HG02840 (cell line): ENCODE measurements around the gene FIGLA.
"Not testable (repeated sequence)": the region's sequence is repeated elsewhere in the genome, so short reads cannot be mapped to it uniquely, and the experiment has no call there.

Experiments used
- ATAC-seq: cut with Tn5 transposase; IDR thresholded peaks from one replicate; pipeline ENCODE4 v1.9.1; 2021; ENCODE audit warnings: mild to moderate bottlenecking, moderate library complexity, moderate number of reproducible peaks; ENCODE audit not compliant: unreplicated experiment, low FRiP score

FIGLA gene

GRCh38 chr2:70808983-70809958, 18.8 kb upstream of the FIGLA start:
- ATAC-seq, result no peak

- ATAC-seq, result no peak
Measured at GRCh38 chr2:70807828-70808118, 17.3 kb upstream of the FIGLA start.

GRCh38 chr2:70807102-70807827, 16.8 kb upstream of the FIGLA start:
- ATAC-seq, result no peak

GRCh38 chr2:70806620-70807019, 16.2 kb upstream of the FIGLA start:
- no peak for ATAC-seq

- ATAC-seq, result no peak
Measured at GRCh38 chr2:70806013-70806412, 15.6 kb upstream of the FIGLA start.

GRCh38 chr2:70801607-70802263, 11.3 kb upstream of the FIGLA start:
- ATAC-seq, result no peak

- no peak for ATAC-seq
Measured at GRCh38 chr2:70799706-70800105, 9.3 kb upstream of the FIGLA start.

- not testable (repeated sequence) for ATAC-seq
Measured at GRCh38 chr2:70797996-70798395, 7.6 kb upstream of the FIGLA start.

- ATAC-seq, result no peak
Measured at GRCh38 chr2:70797506-70797905, 7.1 kb upstream of the FIGLA start.

- no peak for ATAC-seq
Measured at GRCh38 chr2:70796262-70796661, 5.8 kb upstream of the FIGLA start.

GRCh38 chr2:70795164-70795995, 4.9 kb upstream of the FIGLA start:
- no peak for ATAC-seq

GRCh38 chr2:70793450-70793849, 3.0 kb upstream of the FIGLA start:
- ATAC-seq, result no peak

- no peak for ATAC-seq
Measured at GRCh38 chr2:70789304-70790135, 923 bp downstream of the FIGLA start.

GRCh38 chr2:70785137-70785911, 5.1 kb downstream of the FIGLA start:
- ATAC-seq, result no peak

- no peak for ATAC-seq
Measured at GRCh38 chr2:70784320-70784719, 6.1 kb downstream of the FIGLA start.

- ATAC-seq, result no peak
Measured at GRCh38 chr2:70779911-70780545, 10.4 kb downstream of the FIGLA start.

GRCh38 chr2:70779491-70779890, 11.0 kb downstream of the FIGLA start:
- ATAC-seq, result no peak

GRCh38 chr2:70778676-70779075, 11.8 kb downstream of the FIGLA start:
- no peak for ATAC-seq
